ENCODE data around the gene SPOCK1.

SPOCK1 gene

DNA sequence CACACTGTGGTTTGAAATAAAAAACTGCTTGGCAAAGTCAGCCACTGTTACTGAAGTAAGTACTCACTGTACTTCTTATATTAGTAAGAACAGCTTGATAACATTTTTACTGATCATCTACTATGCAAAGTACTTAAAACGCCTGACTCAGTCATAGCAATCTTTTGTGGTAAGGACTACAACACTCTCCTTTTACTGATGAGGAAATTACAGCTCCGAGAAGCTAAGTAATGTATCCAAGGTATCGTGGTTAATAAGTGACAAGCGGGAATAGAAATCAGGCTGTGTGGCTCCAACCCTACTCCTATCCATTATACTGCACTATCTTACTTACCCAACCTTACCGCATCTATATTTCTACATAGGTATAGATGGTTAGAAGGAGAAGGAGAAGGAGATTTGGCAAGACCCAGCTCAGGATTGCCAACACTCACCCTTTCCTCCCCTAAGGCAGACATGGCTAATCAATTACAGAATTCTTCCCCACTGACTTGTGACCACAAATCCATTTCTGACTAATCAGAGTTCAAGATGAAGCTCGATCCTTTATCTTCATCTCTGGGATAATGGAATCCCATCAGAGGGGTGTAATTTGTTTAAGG is 281.4 kb downstream of the SPOCK1 start:
- TF ChIP-seq EZH2 (IDR thresholded peaks at IDR 0.05) = no peak
- no peak for TF ChIP-seq FOXP2 (optimal IDR thresholded peaks at IDR 0.05; ENCODE audit: control extremely low read depth, extremely low read length, insufficient read depth)
- no peak for TF ChIP-seq POLR2AphosphoS5 (IDR thresholded peaks at IDR 0.05; ENCODE audit: borderline replicate concordance, low read depth, low read length)
- Histone ChIP-seq H3K9ac (ENCODE audit: insufficient read length) (no peak overlapping the region), H3K27ac (no peak overlapping the region), H3K9me3 (ENCODE audit: low read depth, low read length) (no peaks in the 10 kb centered on the region), H3K4me3 (no peak overlapping the region), H3K36me3 (ENCODE audit: insufficient read depth, low read length) (no peaks in the 10 kb centered on the region)
- DNase-seq (ENCODE audit: low read depth, low spot score) = no peak

DNA sequence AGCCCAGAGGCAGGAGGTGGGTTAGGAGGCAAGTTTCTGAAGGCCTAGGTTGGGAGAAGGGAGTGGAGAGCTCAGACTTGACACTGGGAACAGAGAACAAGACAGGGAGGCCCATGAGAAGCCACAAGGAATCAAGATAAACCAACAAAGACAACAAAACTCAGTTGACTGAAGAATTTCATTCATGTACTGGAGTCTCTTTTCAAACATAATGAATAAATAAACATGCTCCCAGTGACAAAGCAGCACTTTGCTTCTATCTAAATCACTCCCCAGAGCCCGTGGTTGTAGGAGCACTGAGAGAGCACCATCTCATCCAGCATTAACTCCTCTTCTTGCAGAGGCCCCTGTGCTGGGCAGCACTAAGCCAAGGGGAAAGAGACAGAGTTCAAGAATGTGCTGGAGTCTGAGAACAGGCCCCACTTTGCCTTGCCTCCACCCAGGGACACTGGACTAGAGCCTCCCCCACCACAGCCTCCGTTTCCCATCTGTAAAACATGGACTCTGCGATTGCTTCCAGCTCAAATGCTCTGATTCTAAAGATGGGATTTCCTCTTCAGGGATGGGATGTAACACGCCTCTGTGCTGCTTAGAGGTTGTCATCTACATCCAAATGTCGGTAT is 282.0 kb downstream of the SPOCK1 start:
- Histone ChIP-seq H3K27ac (no peak overlapping the region), H3K9ac (ENCODE audit: insufficient read length) (no peak overlapping the region), H3K36me3 (ENCODE audit: insufficient read depth, low read length) (no peaks in the 10 kb centered on the region), H3K9me3 (ENCODE audit: low read depth, low read length) (no peaks in the 10 kb centered on the region), H3K4me3 (no peak overlapping the region)
- TF ChIP-seq EZH2 (IDR thresholded peaks at IDR 0.05) (no peak), POLR2AphosphoS5 (IDR thresholded peaks at IDR 0.05; ENCODE audit: borderline replicate concordance, low read depth, low read length) (no peak), FOXP2 (optimal IDR thresholded peaks at IDR 0.05; ENCODE audit: control extremely low read depth, extremely low read length, insufficient read depth) (no peak)
- DNase-seq (ENCODE audit: low read depth, low spot score) = no peak

DNA sequence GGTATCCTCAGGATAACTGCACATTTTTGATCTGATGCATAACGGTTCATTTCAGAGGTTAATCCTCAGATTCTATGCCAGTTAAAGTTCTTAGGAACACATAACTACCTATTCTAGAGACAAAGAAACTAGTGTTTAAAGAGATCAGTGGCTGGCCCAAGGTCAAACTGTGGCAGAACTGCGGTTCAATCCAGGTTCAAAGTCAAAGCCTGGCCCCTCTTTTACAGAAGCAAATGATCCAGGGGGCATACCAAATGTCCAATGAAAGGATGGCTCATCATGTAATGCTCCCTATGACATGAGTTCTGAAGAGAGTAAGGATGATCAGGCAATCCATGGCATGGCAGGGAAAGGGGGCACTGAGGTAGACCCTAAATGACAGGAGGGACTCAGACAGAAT is 283.3 kb downstream of the SPOCK1 start:
- Histone ChIP-seq H3K27ac (no peak overlapping the region), H3K4me3 (no peak overlapping the region), H3K9ac (ENCODE audit: insufficient read length) (no peak overlapping the region), H3K9me3 (ENCODE audit: low read depth, low read length) (no peaks in the 10 kb centered on the region), H3K36me3 (ENCODE audit: insufficient read depth, low read length) (no peaks in the 10 kb centered on the region)
- DNase-seq (ENCODE audit: low read depth, low spot score) = no peak
- TF ChIP-seq FOXP2 (optimal IDR thresholded peaks at IDR 0.05; ENCODE audit: control extremely low read depth, extremely low read length, insufficient read depth) (no peak), EZH2 (IDR thresholded peaks at IDR 0.05) (no peak), POLR2AphosphoS5 (IDR thresholded peaks at IDR 0.05; ENCODE audit: borderline replicate concordance, low read depth, low read length) (no peak)

DNA sequence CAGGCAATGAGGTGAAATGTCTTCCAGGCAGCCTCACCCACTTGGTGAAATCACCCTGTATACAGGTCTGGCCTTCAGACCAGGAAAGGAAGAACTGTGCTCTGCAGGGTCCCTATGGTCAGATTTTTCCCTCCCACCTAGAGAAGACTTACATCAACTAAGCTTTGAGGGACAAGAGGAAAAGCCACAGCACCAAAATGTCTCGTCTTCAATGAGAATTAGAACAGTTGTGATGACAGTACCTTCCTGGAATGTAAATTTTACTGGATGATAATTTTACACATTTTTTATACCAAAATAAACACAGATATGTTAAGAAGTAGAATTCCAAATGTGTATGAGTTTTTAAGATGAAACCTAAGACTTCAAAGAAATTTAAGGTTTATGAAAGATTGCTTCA is 283.9 kb downstream of the SPOCK1 start:
- no peak for DNase-seq (ENCODE audit: low read depth, low spot score)
- TF ChIP-seq FOXP2 (optimal IDR thresholded peaks at IDR 0.05; ENCODE audit: control extremely low read depth, extremely low read length, insufficient read depth) (no peak), EZH2 (IDR thresholded peaks at IDR 0.05) (no peak), POLR2AphosphoS5 (IDR thresholded peaks at IDR 0.05; ENCODE audit: borderline replicate concordance, low read depth, low read length) (no peak)
- Histone ChIP-seq H3K36me3 (ENCODE audit: insufficient read depth, low read length) (no peaks in the 10 kb centered on the region), H3K9ac (ENCODE audit: insufficient read length) (no peak overlapping the region), H3K27ac (no peak overlapping the region), H3K9me3 (ENCODE audit: low read depth, low read length) (no peaks in the 10 kb centered on the region), H3K4me3 (no peak overlapping the region)

DNA sequence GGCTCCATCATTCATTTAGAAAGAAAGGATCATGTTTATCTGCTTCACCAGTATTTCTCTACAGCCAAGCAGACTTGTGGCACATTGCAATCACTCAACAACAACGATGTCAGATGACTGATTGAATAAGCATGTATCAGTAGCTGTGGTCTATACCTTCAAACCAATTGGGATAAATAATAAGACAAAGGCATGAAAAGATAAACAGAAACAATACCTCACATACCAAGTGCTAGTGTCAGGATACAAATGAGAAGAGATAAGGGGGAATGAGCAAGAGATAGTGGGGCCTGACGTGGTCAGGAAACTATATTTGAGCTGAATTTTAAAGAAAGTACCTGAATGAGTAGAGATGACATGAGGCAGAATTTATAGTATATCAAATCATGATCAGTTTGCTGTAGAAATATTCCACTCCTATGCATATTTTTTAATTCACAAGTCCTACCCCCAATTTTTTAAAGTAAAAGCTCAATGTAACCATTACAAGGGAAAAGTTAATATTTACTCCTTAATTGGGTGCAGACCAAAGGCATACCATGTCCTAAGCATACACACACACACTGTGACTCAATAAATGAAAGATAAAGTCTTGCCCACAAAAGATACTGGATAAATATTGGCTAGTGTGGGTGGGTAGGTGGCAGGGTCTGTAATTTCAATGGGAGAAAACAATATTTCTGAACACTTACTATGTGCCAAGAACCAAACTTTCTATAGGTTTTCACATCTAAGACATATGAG is 284.5 kb downstream of the SPOCK1 start:
- Histone ChIP-seq H3K9ac (ENCODE audit: insufficient read length) (no peak overlapping the region), H3K36me3 (ENCODE audit: insufficient read depth, low read length) (no peaks in the 10 kb centered on the region), H3K4me3 (no peak overlapping the region), H3K9me3 (ENCODE audit: low read depth, low read length) (no peaks in the 10 kb centered on the region), H3K27ac (no peak overlapping the region)
- DNase-seq (ENCODE audit: low read depth, low spot score) = no peak
- TF ChIP-seq POLR2AphosphoS5 (IDR thresholded peaks at IDR 0.05; ENCODE audit: borderline replicate concordance, low read depth, low read length) = no peak
- no peak for TF ChIP-seq EZH2 (IDR thresholded peaks at IDR 0.05)
- no peak for TF ChIP-seq FOXP2 (optimal IDR thresholded peaks at IDR 0.05; ENCODE audit: control extremely low read depth, extremely low read length, insufficient read depth)

DNA sequence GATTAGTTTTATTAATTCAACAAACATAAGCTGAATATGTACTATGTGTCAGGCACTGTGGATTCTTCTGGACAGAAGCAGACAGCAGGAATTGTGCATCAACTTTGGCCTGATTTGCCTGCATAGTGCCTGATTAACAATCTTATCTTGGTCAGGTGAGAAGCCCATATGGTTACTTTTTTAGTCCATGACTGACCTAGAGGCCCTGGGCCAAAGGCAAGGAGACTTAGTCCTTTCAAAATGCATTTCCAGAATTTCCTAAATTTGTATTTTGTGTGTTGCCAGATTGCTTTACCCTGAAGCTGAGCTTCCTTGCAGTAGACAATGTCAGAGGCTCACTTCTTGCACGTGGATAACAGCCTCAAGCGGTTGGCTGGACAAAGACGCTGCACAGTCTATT is 286.7 kb downstream of the SPOCK1 start:
- Histone ChIP-seq H3K9me3 (ENCODE audit: low read depth, low read length) (no peaks in the 10 kb centered on the region), H3K36me3 (ENCODE audit: insufficient read depth, low read length) (no peaks in the 10 kb centered on the region), H3K9ac (ENCODE audit: insufficient read length) (no peak overlapping the region), H3K27ac (no peak overlapping the region), H3K4me3 (no peak overlapping the region)
- DNase-seq (ENCODE audit: low read depth, low spot score) = no peak
- no peak for TF ChIP-seq POLR2AphosphoS5 (IDR thresholded peaks at IDR 0.05; ENCODE audit: borderline replicate concordance, low read depth, low read length)
- no peak for TF ChIP-seq EZH2 (IDR thresholded peaks at IDR 0.05)
- TF ChIP-seq FOXP2 (optimal IDR thresholded peaks at IDR 0.05; ENCODE audit: control extremely low read depth, extremely low read length, insufficient read depth) = no peak

DNA sequence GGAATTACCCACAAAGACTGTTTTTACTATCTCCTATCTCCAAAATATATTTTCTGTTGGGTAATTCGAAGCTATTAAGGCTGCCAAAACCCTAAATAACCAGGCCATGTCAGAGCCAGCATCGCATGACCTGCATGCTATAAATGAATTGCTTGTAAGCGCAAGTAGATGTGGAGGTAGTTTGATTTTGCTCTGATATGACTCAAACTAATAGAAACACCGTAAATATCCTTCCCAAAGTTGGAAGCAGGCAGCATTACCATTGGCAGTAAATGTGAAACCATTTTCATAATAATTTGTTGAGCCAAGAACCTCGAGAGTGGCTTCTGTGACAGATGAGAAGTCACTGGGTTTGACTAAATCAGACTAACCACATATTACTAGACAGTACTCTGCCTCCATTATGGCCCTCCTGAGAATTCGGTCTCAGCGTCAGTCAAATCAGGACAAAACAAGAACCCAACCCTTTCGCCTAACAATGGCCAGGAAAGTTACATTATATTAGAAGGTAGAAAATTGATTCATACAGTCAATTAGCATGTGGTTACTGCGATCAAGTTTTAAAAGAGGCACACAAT is 289.8 kb downstream of the SPOCK1 start:
- Histone ChIP-seq H3K4me3 (no peak overlapping the region), H3K9me3 (ENCODE audit: low read depth, low read length) (no peaks in the 10 kb centered on the region), H3K27ac (no peak overlapping the region), H3K36me3 (ENCODE audit: insufficient read depth, low read length) (no peaks in the 10 kb centered on the region), H3K9ac (ENCODE audit: insufficient read length) (no peak overlapping the region)
- DNase-seq (ENCODE audit: low read depth, low spot score) = no peak
- no peak for TF ChIP-seq FOXP2 (optimal IDR thresholded peaks at IDR 0.05; ENCODE audit: control extremely low read depth, extremely low read length, insufficient read depth)
- no peak for TF ChIP-seq EZH2 (IDR thresholded peaks at IDR 0.05)
- no peak for TF ChIP-seq POLR2AphosphoS5 (IDR thresholded peaks at IDR 0.05; ENCODE audit: borderline replicate concordance, low read depth, low read length)

DNA sequence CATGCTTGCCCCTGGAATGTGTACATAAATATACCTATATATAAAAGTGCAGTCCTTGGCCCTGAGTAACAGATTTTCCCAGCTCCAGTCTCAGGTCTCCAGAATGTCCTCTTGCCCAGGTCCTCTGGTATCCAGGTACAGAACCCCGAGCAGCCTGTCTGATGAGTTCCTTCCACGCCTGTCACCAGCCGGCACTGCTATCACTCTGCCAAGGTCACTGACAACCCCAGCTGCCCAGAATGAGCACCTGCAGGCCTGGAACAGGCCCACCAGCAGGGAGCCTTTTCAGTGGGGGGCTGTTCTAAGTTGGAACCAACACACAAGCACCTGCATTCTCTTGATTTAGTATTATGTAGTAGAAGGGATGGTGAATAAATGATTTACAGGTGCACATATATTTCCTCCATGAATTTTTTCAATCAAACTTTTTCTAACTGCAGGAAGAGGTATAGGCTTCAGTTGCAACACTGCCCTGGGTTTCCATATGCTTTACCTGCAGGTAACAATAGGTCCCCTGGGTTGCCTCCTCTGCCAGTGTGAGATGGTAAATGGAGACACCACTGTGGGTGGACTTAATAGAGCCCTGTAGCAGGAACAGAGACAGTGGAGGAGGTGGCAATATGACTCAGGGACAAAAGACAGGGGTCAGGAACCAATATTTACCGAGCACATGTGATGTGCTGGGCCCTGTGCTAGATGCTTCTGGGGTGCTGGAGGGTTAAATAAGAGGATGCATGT is 291.9 kb downstream of the SPOCK1 start:
- DNase-seq (ENCODE audit: low read depth, low spot score) = no peak
- Histone ChIP-seq H3K27ac (no peak overlapping the region), H3K9ac (ENCODE audit: insufficient read length) (no peak overlapping the region), H3K9me3 (ENCODE audit: low read depth, low read length) (no peaks in the 10 kb centered on the region), H3K36me3 (ENCODE audit: insufficient read depth, low read length) (no peaks in the 10 kb centered on the region), H3K4me3 (no peak overlapping the region)
- TF ChIP-seq POLR2AphosphoS5 (IDR thresholded peaks at IDR 0.05; ENCODE audit: borderline replicate concordance, low read depth, low read length) = no peak
- TF ChIP-seq EZH2 (IDR thresholded peaks at IDR 0.05) = no peak
- no peak for TF ChIP-seq FOXP2 (optimal IDR thresholded peaks at IDR 0.05; ENCODE audit: control extremely low read depth, extremely low read length, insufficient read depth)

Measured in SK-N-MC (cell line).